Brain microvascular endothelial cell (primary cell): ENCODE measurements around the gene INHBC.
"Not testable (repeated sequence)": the region's sequence is repeated elsewhere in the genome, so short reads cannot be mapped to it uniquely, and the experiment has no call there.

Experiments used
- DNase-seq: peaks from one replicate; pipeline ENCODE4 v3.0.0-alpha.2; 2020
- H3K27ac ChIP-seq: fragments of 250-450 bp; sonication (Bioruptor Pico); 2 replicates; pipeline ENCODE4 v1.5.1; 2020; ENCODE audit warnings: mild to moderate bottlenecking, moderate library complexity
- H3K27me3 ChIP-seq: fragments of 250-450 bp; sonication (Bioruptor Pico); replicated peaks from 2 replicates; pipeline ENCODE4 v1.5.1; 2020; ENCODE audit warnings: mild to moderate bottlenecking
- H3K36me3 ChIP-seq: fragments of 250-450 bp; sonication (Bioruptor Pico); replicated peaks from 2 replicates; pipeline ENCODE4 v1.5.1; 2020; ENCODE audit warnings: mild to moderate bottlenecking
- H3K4me3 ChIP-seq: 2 replicates; pipeline ENCODE4 v1.5.1; 2011; ENCODE audit warnings: low read depth, mild to moderate bottlenecking, control low read depth, low read length, moderate library complexity
- CTCF ChIP-seq: IDR thresholded peaks from 2 replicates; pipeline ENCODE4 v1.5.1; 2011; ENCODE audit warnings: low read depth, mild to moderate bottlenecking, moderate library complexity, low read length, control low read depth, inconsistent platforms; ENCODE audit errors: missing control alignments
- in situ Hi-C: cut with HindIII; loops from 2 replicates; pipeline ENCODE4 v1.10.0; 2017; ENCODE audit warnings: low sequenced_read_pairs, low pct_ligation_motif_present

Gene INHBC

GRCh38 chr12:57395121-57395520, 39.5 kb upstream of the INHBC start:
- no peak for DNase-seq
- Histone ChIP-seq H3K4me3 (no peak overlapping the region), H3K27me3 (no peaks in the 10 kb centered on the region), H3K36me3 (peaks cover 3% of the 10 kb centered on the region), H3K27ac (no peak overlapping the region)
- in situ Hi-C loops, result no loop called here
- TF ChIP-seq CTCF, result no peak

GRCh38 chr12:57397441-57397840, 37.1 kb upstream of the INHBC start:
- no peak for DNase-seq
- TF ChIP-seq CTCF, result no peak
- Histone ChIP-seq H3K27me3 (no peaks in the 10 kb centered on the region), H3K36me3 (no peaks in the 10 kb centered on the region), H3K27ac (no peak overlapping the region), H3K4me3 (no peak overlapping the region)
- in situ Hi-C loops, result no loop called here

GRCh38 chr12:57399718-57400463, 34.7 kb upstream of the INHBC start:
- H3K36me3 ChIP-seq, H3K4me3 ChIP-seq, H3K27ac ChIP-seq, H3K27me3 ChIP-seq, DNase-seq, in situ Hi-C loops: not testable (repeated sequence)

- in situ Hi-C loops, result no loop called here
Measured at GRCh38 chr12:57401165-57401564, 33.4 kb upstream of the INHBC start.

GRCh38 chr12:57402156-57402555, 32.4 kb upstream of the INHBC start:
- H3K27ac ChIP-seq, in situ Hi-C loops: not testable (repeated sequence)

More at GRCh38 chr12:57401165-57401564, 33.4 kb upstream of the INHBC start:
- no peak overlapping the region for H3K4me3 ChIP-seq
- no peak for DNase-seq
- no peaks in the 10 kb centered on the region for H3K36me3 ChIP-seq
- H3K27ac ChIP-seq, result no peak overlapping the region
- TF ChIP-seq CTCF, result no peak
- no peaks in the 10 kb centered on the region for H3K27me3 ChIP-seq

GRCh38 chr12:57404966-57405640, 29.5 kb upstream of the INHBC start:
- Histone ChIP-seq H3K4me3 (no peak overlapping the region), H3K36me3 (no peaks in the 10 kb centered on the region), H3K27ac (no peak overlapping the region), H3K27me3 (no peaks in the 10 kb centered on the region)
- no peak for DNase-seq
- TF ChIP-seq CTCF, result no peak
- in situ Hi-C loops, result no loop called here

More at GRCh38 chr12:57402156-57402555, 32.4 kb upstream of the INHBC start:
- not testable (repeated sequence) for H3K4me3 ChIP-seq, H3K27me3 ChIP-seq, H3K36me3 ChIP-seq, DNase-seq

GRCh38 chr12:57410534-57410933, 24.1 kb upstream of the INHBC start:
- Histone ChIP-seq H3K27me3 (no peaks in the 10 kb centered on the region), H3K4me3 (no peak overlapping the region), H3K36me3 (no peaks in the 10 kb centered on the region), H3K27ac (no peak overlapping the region)
- no peak for TF ChIP-seq CTCF
- DNase-seq, result no peak
- in situ Hi-C loops, result no loop called here

GRCh38 chr12:57414160-57414559, 20.4 kb upstream of the INHBC start:
- H3K36me3 ChIP-seq, DNase-seq, H3K27me3 ChIP-seq, in situ Hi-C loops, H3K4me3 ChIP-seq, H3K27ac ChIP-seq: not testable (repeated sequence)
